ENCODE data around the gene DCXR.

The DCXR gene

DNA sequence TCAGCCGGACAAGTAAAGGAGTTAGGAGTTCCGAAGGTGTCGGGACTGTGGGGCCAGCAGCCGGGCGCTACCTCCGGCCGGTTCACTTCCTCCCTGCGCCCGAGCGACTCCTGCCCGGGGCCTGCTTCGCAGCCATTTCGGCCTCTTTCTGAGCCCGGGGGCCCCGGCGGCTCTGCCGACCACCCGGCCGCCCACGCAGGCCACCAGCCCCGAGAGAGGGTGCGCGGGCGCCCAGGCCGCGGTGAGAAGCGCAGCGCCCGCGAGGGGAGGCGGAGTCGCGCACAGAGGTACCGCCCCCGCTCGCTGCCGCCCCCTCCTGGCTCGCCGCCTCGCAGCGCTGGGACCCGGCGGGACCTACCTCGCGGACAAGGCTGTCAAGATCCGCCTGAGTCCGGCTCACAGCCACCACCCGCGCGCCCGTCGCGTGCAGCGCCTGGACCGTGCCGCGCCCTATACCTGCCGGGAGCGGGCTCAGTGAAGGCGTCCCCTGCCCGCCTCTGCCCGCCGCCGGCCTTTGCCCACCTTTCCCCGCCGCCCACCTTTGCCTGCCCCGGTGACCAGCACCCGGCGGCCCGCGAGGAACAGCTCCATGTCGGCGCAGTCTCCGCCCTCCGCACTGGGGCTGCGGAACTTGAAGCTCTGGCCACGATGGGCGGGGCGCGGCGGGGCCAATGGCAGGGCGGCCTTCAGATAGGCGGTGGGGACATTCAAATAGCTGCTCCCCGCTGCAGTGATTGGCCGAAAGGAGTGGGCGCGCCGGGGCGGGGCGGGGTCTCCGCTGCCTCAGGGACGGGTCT is at the start of gene DCXR:
Gene DCXR, minus strand, starts transcription at position 606 of the 797 bp plus-strand sequence. Its CDS starts 15 bp downstream, at position 591.
- peak; percentile 91 to 97 for DNase-seq

DNA sequence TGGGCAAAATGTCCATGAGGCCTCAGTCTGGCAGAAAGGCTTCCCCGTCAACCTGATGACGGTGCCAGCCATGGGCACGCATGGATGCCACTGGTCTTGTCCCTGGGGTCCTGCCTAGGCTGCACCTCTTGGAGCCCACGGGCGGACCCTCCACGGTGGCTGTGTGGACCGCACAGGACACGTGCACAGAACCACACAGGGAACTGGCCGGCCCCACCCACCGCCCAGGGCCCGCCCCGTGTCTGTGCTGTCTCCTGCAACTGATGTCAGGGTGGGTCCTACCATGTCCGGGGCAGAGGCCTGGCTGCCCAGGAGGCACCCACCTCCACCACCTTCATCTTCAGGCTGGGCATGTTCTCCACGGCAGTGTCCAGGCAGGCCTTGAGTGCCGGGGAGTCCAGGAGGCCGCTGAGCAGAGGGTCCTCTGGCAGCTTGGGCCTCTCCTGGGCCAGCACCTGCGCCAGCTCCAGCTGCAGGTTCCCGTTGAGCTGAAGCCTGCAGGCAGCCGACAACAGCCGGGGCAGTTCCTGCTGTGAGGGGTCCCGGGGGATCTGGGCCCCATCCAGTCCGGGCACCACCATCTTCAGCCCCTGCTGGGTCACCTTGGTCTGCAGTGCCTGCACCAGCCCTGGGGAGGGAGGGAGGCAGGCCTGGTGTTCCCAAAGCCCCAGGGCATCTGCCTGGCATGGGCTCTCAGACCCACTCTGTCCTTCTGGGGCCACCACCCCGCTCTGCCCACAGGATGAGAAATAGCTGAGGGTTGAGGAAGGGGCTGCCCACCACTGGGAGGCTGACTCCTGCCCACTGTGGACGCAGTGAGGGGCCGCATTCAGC is 48.7 kb upstream of the DCXR start:
- no peak for DNase-seq

DNA sequence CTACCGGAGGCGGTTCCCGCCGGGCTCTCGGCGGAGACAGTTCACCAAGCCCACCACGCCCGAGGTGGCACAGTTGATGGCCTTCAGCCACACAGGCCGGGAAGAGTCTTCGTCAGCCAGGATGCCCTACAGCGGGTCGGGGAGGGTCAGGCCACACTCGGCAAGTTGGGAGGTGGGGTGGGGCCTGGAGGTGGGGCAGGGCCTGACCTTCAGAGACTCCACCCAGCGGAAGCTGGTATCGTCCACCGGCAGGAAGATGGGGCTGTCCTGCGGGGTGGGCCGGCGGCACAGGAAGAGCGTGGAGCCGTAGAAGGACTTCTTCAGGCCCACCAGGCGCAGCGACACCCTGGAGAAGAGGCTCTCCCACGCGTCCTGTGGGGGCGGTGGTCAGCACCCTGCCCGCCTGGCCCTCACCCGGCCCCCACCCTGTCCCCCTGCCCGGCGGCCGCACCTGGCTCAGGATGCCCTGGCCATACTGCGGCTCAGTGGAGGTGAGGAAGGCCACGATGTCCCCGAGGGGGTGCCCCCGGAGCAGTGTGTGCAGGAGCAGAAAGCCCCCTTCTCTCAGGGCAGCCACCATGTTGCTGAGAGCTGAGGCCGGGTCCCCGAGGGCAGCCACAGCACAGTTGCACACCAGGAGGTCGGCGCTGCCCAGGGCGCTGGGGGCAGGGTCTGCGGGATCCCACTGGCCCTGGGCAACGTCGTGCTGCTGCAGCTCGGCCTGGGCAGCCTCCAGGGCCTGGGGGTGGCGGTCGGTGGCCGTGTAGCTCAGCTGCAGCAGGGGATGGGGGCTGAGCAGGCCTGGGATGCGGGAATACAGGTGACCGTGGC is 47.7 kb upstream of the DCXR start:
- DNase-seq: no peak

- DNase-seq: no peak
Observed at GRCh38 chr17:82084373-82085030, 47.0 kb upstream of the DCXR start.

GRCh38 chr17:82083533-82084359 is 46.2 kb upstream of the DCXR start:
- DNase-seq: no peak

DNA sequence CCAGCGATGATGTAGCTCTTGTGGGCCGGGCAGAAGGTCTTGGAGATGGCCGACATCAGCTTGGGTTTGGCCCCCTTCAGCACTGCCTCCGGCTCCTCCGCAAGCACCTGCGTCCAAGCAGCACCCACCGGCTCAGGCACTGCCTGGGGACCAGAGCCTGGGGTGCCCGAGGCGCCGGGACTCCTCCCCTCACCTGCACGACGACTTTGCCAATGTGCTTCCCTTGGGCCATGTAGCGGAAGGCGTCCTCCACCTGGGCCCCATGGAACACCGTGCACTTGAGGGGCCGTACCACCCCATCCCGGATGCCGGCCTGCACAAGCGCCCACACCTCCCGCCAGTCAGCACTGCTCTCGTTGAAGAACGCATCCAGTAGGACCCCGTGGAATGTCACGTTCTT is 45.5 kb upstream of the DCXR start:
- DNase-seq: no peak

GRCh38 chr17:82082456-82082855 is 45.0 kb upstream of the DCXR start:
- no peak for DNase-seq

- no peak for DNase-seq
Observed at GRCh38 chr17:82081966-82082365, 44.5 kb upstream of the DCXR start.

DNA sequence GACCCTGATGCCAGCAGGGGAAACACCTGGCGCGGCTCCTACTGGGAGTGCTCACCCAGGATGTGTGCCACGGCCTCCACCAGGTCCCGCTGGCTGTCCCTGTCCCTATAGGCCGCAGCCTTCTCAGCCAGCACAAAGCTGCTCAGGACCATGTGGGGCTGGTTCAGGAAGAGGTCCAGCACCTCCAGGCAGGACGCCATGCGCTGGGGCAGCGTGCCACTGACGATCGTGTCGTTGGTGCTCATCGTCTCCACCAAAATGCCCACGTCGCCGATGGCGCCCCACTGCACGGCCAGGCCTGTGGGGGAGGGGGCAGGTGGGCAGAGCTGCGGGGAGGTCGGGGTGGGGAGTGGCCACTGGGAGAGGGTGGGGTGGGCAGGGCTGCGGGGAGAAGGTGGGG is 44.0 kb upstream of the DCXR start:
- DNase-seq: no peak

- DNase-seq: no peak
Observed at GRCh38 chr17:82080789-82081464, 43.4 kb upstream of the DCXR start.

GRCh38 chr17:82080048-82080788 is 42.7 kb upstream of the DCXR start:
- DNase-seq: no peak

GRCh38 chr17:82079001-82079677 is 41.6 kb upstream of the DCXR start:
- no peak for DNase-seq

GRCh38 chr17:82078433-82078832 is 40.9 kb upstream of the DCXR start:
- no peak for DNase-seq

GRCh38 chr17:82077617-82078358 is 40.3 kb upstream of the DCXR start:
- no peak for DNase-seq

- DNase-seq: no peak
Observed at GRCh38 chr17:82076785-82077591, 39.5 kb upstream of the DCXR start.

GRCh38 chr17:82076018-82076784 is 38.7 kb upstream of the DCXR start:
- DNase-seq: no peak

DNA sequence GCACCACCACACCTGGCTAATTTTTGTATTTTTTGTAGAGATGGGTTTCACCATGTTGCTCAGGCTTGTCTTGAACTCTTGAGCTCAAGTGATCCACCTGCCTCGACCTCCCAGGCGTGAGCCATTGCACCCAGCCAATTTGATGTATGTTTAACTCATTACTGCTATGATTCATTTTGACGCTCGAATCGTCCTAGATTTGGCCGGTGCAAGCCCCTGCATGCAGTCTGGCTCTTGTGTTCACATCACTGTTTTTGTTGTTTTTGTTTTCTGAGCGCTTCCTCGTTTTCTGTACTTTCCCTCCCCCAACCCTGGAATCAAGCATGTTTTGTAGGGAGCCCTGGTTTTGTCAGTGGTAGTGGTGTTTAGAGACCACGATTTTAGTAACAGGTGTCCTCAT is 35.9 kb upstream of the DCXR start:
- DNase-seq: no peak
